CD4-positive, alpha-beta T cell treated with Interferon alpha-2 for 1 hour (primary cell): Measurements from ENCODE around the gene USP7.
"Not testable (repeated sequence)": the region's sequence is repeated elsewhere in the genome, so short reads cannot be mapped to it uniquely, and the experiment has no call there.

ENCODE experiments used
- DNase-seq, 2 donors: peaks; one replicate each; pipeline ENCODE4 v3.0.0-alpha.2; 2020 to 2022

Gene USP7

GRCh38 chr16:8898660-8899318 lies 64.9 kb downstream of the USP7 start:
- DNase-seq, result no peak

- no peak for DNase-seq
Observed at GRCh38 chr16:8894736-8895334, 68.9 kb downstream of the USP7 start.

GRCh38 chr16:8893976-8894690 lies 69.6 kb downstream of the USP7 start:
- DNase-seq, result no peak

- no peak for DNase-seq
Observed at GRCh38 chr16:8893426-8893825, 70.3 kb downstream of the USP7 start.

- DNase-seq, result no peak
Observed at GRCh38 chr16:8892101-8892575, 71.6 kb downstream of the USP7 start.

- no peak for DNase-seq
Observed at GRCh38 chr16:8890549-8890921, 73.2 kb downstream of the USP7 start.

GRCh38 chr16:8889893-8890548 lies 73.7 kb downstream of the USP7 start:
- no peak for DNase-seq

- no peak for DNase-seq
Observed at GRCh38 chr16:8888951-8889892, 74.5 kb downstream of the USP7 start.

- no peak for DNase-seq
Observed at GRCh38 chr16:8887952-8888560, 75.7 kb downstream of the USP7 start.

- DNase-seq, result no peak
Observed at GRCh38 chr16:8887431-8887765, 76.3 kb downstream of the USP7 start.

- no peak for DNase-seq
Observed at GRCh38 chr16:8886593-8887430, 76.9 kb downstream of the USP7 start.

GRCh38 chr16:8885674-8886592 lies 77.8 kb downstream of the USP7 start:
- DNase-seq, result no peak

GRCh38 chr16:8882725-8883377 lies 80.9 kb downstream of the USP7 start:
- no peak for DNase-seq

GRCh38 chr16:8882041-8882617 lies 81.6 kb downstream of the USP7 start, which contains the start of gene LITAFD:
Gene LITAFD, plus strand, starts transcription at chr16:8882351. Its CDS starts 2,005 bp downstream, at chr16:8884356.
- DNase-seq, result no peak

- no peak for DNase-seq
Observed at GRCh38 chr16:8880839-8881510, 82.7 kb downstream of the USP7 start.

- DNase-seq, result no peak
Observed at GRCh38 chr16:8878523-8878911, 85.2 kb downstream of the USP7 start.

- DNase-seq, result peak in 1 of 2 donors; percentile 19
Observed at GRCh38 chr16:8877894-8878522, 85.7 kb downstream of the USP7 start.

GRCh38 chr16:8875317-8875716 lies 88.4 kb downstream of the USP7 start:
- DNase-seq, result not testable (repeated sequence)
